Measurements from ENCODE around the gene EGFL8.

- TF ChIP-seq POLR2A (IDR thresholded peaks at IDR 0.05) = no peak
- TF ChIP-seq CTCF (IDR thresholded peaks at IDR 0.05 in 4 of 5, conservative IDR thresholded peaks at IDR 0.05 in 1 of 5) = no peak
Measured at GRCh38 chr6:32123681-32124080, 40.7 kb upstream of the EGFL8 start.
